ENCODE data around the gene EML1.

- TF ChIP-seq PKNOX1 (IDR thresholded peaks at IDR 0.05) (no peak), FOXK2 (IDR thresholded peaks at IDR 0.05) (no peak), CTBP1 (IDR thresholded peaks at IDR 0.05; ENCODE audit: borderline replicate concordance) (no peak), ARNT (IDR thresholded peaks at IDR 0.05) (no peak), FOXM1 (IDR thresholded peaks at IDR 0.05; ENCODE audit: borderline replicate concordance) (no peak), SP1 (IDR thresholded peaks at IDR 0.05) (no peak), TARDBP (IDR thresholded peaks at IDR 0.05) (no peak), SUZ12 (IDR thresholded peaks at IDR 0.05) (no peak), ELF4 (IDR thresholded peaks at IDR 0.05) (no peak), FOXA1 (IDR thresholded peaks at IDR 0.05) (no peak), BHLHE40 (IDR thresholded peaks at IDR 0.05; ENCODE audit: borderline replicate concordance) (no peak)
These were observed 81.1 kb downstream of the EML1 start for GRCh38 chr14:99874306-99874705.

Measured in HEK293T (cell line).